DMS153 treated with DMSO at 0.1 percent for 48 hours (cell line): Measurements from ENCODE around the gene ZNF625.
A peak's percentile ranks its signal among the peaks of the same experiment; 100 is the strongest.

Source experiments
- DNase-seq: peaks from one replicate; lab custom pipeline; 2025; ENCODE audit not compliant: unreplicated experiment; lab: John Stamatoyannopoulos, UW

ZNF625 gene

DNA sequence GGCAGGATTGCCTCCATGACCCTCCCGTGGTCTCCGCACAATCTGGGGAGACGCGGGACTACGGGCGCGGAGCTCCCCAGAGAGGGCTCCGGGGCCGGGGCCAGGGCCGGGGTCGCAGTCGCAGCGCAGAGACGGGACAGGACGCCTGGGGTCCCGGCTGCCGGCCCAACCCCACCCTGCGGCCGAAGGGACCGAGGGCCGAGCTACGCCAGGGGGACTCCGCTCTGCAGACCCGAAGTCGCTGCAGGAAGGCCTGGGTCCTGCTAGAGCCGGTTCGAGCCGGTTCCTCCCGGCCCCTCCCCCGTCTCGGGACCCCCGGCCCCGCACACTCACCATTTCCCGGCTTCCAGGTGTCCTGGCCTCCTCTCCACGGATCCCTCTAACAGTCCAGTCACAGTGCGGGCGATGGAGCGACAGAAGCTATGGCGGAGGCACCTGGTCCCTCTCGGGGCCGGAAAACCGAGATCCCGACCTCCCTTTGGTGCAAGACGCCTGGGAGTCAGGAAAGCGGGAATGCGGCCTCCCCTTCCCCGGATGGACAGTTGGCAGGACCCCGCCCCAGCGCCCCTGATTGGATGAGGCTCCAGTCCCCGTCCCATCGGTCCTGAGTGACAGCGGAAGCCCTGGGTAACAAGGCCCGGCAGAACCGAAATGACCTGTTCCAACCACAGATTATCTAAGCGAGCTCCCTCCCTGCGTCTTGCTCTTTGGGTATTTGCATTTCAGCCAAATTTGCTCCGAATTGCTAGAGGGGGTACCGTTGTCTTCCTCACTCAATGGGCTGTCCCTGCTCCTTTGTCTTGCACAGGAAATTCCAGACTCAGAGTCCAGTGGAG lies at the start of gene ZNF625:
ZNF625 (minus strand) TSS at position 512 of the 836 bp plus-strand sequence; CDS start at position 336, 176 bp downstream.
- DNase-seq, result no peak

DNA sequence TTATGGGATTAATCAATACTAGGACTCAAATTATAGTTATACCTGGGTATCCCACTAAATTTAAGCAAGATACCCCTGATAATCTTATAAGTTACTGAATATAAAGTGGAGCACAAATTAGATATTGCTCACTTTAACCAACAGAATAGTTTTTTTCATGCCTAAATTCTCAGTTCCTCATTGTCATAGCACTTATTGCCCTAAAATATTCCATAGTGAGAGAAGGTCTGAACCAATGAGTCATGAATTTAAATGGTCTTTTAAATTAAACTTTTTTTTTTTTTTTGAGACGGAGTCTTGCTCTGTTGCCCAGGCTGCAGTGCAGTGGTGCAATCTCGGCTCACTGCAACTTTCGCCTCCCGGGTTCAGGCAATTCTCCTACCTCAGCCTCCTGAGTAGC lies 48.8 kb upstream of the ZNF625 start:
- DNase-seq, result no peak

DNA sequence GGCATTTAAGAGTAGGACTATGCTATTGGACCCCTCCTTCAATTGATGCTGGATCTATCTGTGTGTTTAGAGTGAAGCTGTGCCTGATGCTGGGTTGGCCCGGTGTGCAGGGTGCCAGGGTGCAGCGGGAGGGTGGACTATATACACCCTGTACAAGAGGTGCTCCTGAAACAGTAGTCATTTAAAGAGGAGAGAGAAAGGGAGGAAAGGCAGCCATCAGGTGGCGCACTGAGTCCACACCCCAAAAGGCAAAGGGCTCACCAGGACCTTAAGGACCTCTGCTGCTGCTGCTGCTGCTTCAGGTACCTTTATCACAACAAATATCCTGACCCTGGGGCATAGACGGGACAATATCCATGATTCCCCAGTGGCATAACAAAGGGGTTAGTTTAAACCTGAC lies 45.7 kb upstream of the ZNF625 start:
- DNase-seq, result no peak

DNA sequence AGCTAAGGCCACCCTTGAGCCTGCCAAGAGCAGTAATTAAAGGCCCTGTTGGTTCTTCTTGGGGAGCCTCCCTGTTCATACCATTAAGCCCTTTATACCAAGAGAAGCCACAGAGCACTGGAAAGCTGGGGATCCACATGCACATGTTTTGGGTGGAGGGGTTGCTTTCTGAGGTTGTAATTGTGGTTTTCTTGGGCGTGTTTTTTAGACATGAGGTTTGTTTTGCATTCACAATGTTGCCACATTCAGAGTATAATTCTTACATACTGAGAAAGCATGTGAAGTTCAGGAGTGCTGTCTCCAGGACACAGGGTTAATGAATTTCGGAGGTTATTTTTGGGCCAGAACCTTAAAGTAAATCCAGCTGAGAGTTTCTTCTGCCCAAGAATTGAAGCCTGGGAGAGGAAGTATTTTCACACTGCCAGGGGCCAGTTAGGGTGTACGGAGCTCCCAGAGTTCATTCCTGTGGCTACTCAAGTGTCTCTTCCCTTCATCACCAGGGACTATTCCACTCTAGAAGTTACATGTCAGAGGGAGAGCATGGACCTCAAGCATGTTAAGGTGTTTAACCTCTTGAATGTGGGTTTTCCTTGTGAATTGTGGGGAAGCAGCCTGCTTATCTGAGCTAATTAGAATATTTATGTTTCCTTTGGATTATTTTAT lies 43.4 kb upstream of the ZNF625 start:
- no peak for DNase-seq

DNA sequence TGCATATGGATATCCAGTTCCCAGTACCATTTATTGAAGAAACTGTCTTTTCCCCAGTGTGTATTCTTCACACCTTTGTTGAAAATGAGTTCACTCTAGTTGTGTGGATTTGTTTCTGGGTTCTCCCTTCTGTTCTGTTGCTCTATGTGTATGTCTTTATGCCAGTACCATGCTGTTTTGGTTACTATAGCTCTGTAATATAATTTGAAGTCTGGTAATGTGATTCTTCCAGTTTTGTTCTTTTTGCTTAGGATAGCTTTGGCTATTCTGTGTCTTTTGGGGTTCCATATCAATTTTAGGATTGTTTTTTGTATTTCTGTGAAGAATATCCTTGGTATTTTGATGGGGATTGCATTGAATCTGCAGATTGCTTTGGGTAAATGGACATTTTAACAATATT lies 41.6 kb upstream of the ZNF625 start:
- DNase-seq, result no peak

DNA sequence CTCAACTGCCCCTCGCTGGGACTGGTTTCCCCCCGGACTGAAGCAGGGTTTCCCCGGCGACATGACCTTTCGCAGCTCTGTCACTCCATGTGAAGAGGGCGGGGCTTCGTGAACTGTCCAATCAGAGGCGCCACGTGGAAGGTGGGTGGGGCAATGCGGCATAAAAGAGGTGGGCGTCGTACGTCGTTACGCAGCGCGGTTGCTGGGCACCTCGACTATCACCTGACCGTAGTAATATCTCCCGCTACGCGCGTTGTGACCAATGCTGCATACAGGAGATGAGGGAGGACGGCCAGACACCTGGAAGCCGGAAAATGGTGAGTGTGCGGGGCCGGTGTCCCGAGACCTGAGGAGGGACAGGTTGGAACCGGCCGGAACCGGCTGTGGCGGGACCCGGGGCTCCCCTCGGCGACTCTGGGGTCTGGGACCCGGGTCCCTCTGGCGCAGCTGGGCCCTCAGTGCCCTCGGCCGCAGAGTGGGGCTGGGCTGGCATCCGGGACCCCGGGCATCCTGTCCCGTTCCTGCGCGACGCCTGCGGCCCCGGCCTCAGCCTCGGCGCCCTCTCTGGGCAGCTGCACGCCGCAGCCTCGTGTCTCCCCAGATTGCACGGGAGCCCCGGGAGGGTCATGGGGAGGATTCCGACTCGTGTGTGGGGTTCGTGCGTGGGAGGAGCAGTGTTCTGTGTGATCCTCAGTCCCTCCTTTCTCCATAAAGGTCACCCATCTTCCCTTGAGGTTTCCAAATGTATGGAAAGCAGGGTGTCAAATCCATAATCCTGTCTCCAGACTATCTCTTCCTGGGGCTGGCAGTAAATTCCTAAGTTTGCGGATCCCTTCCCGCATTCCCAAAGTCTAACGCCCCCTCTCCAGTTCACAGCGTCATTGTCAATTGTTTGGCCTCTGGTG lies 38.5 kb upstream of the ZNF625 start:
- no peak for DNase-seq

DNA sequence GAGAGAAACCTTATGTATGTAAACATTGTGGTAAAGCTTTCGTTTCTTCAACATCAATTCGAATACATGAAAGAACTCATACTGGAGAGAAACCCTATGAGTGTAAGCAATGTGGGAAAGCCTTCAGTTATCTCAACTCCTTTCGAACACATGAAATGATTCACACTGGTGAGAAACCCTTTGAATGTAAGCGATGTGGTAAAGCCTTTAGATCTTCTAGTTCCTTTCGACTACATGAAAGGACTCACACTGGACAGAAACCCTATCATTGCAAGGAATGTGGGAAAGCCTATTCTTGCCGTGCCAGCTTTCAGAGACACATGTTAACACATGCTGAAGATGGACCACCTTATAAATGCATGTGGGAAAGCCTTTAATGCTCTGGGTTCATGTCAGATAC lies 31.1 kb upstream of the ZNF625 start:
- DNase-seq, result no peak

DNA sequence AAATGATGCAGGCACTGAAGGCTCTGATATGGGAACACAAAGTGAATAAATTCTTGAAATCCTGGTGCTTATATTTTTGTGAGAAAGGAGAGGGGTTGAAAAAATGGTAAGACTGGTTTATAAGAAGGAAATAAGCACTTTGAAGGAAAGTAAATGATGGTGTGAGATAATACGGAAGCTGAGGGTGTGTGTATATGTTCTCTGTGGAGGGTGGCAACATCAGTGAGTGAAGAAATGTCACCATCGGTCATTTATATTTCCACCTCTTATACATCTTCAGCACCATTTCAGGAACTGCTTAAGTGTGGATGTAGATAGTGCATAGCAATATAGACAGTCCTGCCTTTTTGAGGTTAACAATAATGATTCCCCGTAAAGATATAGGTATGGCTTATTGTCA lies 23.8 kb upstream of the ZNF625 start:
- no peak for DNase-seq

DNA sequence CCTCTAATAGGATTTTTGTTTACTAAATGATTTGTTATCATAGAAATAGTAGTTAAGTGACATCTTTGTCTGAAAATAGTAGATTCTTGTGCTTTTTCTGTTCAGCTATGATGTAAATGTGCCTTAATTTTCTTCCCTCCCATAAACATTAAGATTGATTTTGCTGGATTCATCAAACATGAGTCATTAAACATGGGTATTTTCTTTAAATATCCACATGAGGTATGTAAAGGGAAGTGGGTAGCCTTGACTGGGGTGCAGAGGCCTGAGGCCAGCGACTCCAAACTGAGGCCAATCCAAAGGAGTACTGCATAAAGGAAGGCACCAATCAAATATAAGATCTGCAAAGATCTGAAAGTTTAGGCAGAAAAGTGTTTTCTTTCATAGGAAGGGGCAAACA lies 10.1 kb upstream of the ZNF625 start:
- no peak for DNase-seq

DNA sequence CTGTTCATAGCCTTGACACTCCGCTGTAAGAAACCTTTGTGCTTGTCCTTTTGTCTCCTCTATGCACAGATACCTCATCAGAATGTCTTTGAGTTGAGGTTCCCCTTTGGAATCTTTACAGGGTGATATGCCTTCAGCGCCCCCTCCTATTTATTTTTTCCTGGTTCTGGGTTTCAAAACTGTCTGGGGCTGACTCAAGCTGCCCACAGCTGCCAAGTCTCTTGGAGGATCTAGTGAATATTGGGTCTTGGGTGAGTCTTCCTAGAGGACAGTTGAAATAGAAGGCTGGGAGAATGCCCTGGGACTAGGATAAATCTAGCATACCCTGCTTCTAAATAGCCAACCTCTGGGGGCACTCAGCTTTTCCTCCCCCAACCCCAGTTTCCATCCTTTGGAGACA lies 7.3 kb upstream of the ZNF625 start:
- no peak for DNase-seq

DNA sequence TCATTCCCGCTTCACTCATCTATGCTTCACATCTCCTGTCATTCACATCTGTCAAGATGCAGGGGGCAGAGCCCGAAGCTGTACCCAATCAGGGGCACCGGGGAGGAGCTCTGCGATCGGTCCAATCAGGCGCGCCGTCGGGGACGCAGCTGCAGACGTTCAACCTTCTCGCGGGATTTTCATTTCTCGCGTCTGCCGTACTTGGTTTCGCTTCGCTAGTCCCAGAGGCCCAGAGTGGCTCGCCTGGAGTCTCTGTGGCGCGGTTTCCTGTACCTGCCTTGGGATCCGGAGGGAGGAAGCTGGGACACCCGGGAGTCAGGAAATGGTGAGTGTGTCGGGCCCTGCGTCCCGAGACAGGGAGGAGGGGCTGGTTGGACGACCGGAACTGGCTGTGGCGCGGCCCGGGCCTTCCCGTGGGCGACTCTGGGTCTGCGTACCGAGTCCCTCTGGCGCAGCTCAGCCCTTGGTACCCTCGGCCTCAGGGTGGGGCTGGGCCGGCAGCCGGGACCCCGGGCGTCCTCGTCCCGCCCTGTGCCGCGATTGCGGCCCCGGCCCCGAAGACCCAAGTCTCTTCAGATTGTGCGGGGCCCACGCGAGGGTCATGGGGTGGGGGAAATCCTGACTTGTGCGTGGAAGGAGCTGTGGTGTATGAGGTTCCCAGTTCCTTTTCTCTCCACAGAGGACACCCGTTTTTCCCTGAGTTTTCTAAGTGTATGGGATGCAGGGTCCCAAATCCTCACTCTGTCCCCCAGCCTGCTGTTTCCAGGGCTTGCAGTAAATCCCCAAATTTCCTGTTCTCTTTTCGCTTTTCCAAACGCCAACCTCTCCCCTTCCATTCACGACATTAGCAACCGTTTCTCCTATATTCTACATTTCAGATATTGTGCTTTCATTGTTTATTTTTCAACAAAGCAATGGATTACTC lies 6.6 kb upstream of the ZNF625 start, which contains the start of gene ZNF136:
ZNF136 (plus strand) TSS at position 215 of the 925 bp plus-strand sequence; CDS start at position 323, 108 bp downstream.
- DNase-seq, result peak; percentile 89

DNA sequence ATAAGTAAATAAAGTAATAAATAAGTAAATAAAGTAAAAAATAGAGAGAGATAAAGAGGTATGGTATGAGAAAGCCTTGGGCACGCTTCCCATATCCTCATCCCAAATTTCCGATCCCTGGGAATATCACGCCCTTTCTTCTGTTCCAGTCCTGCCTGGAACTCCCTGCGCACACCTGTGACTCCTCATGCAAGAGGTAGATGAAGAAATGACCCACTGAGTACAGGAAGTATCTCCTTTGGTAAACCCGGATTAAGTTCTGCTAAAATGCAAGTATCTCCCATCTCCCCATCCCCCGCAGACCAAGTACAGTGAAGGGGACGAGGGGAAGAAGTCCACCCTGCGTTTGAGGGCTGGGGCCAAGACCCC lies 6.0 kb upstream of the ZNF625 start:
- no peak for DNase-seq

DNA sequence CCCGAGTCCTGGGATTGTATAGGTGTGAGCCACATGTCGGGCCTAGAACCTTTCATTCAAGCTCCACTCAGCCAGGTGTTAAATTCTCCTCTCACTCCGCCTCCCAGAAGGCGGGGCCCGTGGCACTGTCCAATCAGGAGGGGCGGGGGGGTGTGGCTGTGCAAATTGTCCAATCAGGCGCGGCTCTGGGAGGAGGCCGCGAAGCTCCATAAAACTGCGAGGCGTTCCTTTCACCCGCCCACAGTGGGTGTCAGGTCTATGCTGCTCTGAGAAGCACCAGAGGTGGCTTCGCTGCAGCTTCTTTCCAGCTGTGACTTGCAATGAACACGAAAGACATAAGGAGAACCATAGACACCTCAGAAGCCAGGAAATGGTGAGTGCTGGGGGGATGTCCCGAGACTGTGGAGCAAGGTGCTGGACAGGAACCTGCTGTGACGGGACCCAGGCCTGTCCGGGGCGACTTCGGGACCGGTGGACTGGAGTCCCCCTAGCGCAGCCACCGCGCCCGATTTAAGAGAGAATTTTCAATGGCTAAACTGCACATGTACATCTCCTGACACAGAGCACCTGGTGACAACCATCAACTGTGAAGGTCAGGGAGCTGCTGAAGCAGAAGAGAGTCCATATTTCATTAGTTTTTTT lies 3.4 kb upstream of the ZNF625 start:
- no peak for DNase-seq

DNA sequence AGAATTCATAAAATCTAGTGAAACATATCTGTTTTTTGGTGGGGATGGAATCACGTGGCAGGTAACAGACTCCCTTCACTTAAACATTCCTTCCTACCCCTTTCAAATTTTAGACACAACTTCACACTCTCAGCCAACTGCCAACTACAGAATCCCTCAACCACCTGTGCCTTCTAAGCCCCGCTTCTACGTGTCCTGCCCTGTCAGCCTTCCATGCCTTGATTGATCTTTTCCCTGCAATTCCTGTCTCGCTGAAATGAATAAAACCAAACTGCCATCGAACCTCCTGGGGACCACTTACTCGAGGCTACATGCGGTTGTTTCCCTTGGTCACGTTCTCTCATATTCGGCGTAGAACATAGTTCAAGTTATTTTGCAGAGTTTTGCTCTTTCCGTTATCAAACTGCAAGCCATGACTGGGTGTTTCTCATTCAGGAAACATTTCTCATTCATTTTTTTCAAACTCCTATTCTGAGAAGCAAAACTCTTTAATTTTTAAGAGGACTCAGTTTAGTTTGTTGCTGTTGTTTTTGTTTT lies 1.1 kb downstream of the ZNF625 start:
- no peak for DNase-seq

DNA sequence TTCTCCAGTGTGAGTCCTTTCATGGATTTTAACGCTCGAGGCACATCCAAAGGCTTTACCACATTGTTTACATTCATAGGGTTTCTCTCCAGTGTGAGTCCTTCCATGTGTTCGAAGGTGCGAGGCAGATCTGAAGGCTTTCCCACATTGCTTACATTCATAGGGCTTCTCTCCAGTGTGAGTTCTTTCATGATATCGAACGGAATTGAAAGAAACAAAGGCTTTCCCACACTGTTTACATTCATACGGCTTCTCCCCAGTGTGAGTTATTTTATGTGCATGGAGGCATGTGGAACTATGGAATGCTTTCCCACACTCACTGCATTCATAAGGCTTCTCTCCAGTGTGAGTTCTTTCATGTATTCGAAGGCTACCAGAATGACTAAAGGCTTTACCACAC lies 11.2 kb downstream of the ZNF625 start:
- no peak for DNase-seq

DNA sequence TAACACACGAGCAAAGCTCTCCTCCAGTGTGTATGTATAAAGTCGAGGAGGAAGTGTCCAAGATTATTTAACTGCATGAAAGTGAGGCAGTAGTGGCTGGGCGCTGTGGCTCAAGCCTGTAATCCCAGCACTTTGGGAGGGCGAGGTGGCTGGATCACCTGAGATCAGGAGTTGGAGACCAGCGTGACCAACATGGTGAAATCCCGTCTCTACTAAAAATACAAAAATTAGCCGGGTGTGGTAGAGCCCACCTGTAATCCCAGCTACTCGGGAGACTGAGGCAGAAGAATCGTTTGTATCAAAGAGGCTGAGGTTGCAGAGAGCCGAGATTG lies 15.2 kb downstream of the ZNF625 start:
- no peak for DNase-seq

DNA sequence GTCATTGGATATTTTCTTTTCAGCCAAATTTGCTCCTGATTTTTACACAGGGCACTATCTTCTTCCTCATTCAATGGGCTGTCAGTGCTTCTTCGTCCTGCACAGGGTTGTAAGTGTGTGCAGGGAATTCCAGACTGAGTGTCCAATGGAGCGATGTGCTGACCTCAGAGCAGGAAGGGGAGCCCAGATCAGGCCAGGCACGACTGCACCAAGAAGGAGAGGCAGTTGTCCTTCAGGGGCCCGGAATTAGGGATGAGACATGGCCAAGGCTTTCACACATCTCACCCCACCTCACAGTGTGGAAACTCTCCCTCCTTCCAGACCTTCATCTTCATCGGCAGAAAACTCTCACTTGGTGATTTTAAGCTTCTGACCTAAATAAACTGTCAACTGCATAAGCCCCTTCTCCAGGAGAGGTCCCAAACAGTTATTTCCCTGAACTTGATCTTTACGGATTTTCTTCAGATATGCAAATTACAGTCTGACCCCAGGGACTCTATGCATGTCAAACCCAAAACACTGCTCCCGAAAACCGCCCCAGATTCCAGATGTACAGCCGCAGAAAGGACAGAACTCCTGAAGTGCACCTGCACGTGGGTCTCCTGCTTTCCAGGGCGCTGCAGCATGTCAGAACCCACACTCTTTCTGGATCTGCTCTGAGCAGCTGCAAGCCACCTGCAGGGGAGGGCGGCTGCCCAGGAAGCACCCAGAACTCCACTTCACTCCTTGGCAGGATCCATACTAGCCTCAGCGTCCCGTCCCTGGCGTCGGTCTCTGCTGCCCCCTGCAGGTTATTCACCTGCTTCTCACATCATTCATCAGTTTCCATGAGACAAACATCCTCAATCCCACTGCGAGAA lies 15.8 kb downstream of the ZNF625 start:
- peak; percentile 65 for DNase-seq

DNA sequence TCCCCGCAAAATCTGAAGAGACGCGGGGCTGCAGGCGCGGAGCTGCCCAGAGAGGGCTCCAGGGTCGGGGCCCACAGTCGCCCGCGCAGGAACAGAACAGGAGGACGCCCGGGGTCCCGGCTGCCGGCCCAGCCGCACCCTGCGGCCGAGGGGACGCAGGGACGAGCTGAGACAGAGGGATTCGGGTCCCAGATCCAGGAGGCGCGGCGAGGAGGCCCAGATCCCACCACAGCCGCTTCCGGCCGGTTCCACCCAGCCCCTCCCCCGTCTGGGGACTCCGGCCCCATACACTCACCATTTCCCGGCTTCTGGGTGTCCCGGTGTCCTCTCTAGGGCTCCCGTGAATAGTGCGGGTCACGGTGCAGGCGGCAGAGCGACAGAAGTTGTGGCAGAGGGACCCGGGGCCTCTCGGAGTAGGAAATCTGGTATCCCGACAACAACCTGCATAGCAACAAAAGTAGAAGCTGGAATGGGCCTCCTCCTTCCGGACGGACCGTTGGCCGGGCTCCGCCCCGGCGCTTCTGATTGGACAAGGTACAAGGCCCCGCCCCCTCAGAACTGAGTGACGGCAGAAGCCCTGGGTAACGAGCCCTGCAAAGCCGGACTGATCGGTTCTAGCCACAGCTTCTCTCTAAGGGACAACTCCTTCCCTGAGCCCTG lies 16.5 kb downstream of the ZNF625 start, which contains the start of gene ZNF20:
ZNF20 (minus strand) TSS at position 466 of the 660 bp plus-strand sequence; CDS start at position 298, 168 bp downstream.
- DNase-seq, result peak; percentile 86
